Prostate gland (tissue), 2 donors: Measurements from ENCODE around the gene TOMM40. TPM values are rescaled to one million over a fixed set of nuclear protein-coding genes. Genes with fewer than 3 reads are reported as not detected.
A peak's percentile ranks its signal among the peaks of the same experiment; 100 is the strongest.

Source experiments
- DNase-seq: peaks from one replicate; pipeline ENCODE4 v3.0.0-alpha.2; 2019; ENCODE audit warnings: low spot score
- H3K27ac ChIP-seq, 2 donors: fragments of 200-600 bp; sonication (generic); 2 replicates each; pipeline ENCODE4 v1.5.1; 2017 to 2019
- H3K27me3 ChIP-seq: fragments of 200-600 bp; sonication (generic); replicated peaks from 2 replicates; pipeline ENCODE4 v1.5.1; 2019; ENCODE audit not compliant: insufficient read depth
- H3K36me3 ChIP-seq, 2 donors: fragments of 200-600 bp; sonication (generic); 1 replicate in 1 of 2; 2 replicates in 1 of 2; pipeline versions ENCODE4 v1.5.1 to v1.8.1; 2017 to 2019
- H3K4me1 ChIP-seq: fragments of 200-600 bp; sonication (generic); replicated peaks from 2 replicates; pipeline ENCODE4 v1.5.1; 2019
- H3K4me3 ChIP-seq, 2 donors: fragments of 200-600 bp; sonication (generic); 2 replicates each; pipeline ENCODE4 v1.5.1; 2017 to 2019
- H3K9me3 ChIP-seq: fragments of 200-600 bp; sonication (generic); 2 replicates; pipeline ENCODE4 v1.5.1; 2017
- CTCF ChIP-seq, 4 experiments: fragments of 200-600 bp in 2 of 4; fragments of 450-650 bp in 2 of 4; sonication (generic) in 2 of 4; IDR thresholded peaks; 1 replicate in 3 of 4; 2 replicates in 1 of 4; pipeline ENCODE4 v1.5.1; 2016 to 2019; ENCODE audit warnings: antibody characterized with exemption in 4 of 4, mild to moderate bottlenecking in 2 of 4, moderate library complexity in 2 of 4
- POLR2A ChIP-seq: fragments of 450-650 bp; IDR thresholded peaks from one replicate; pipeline ENCODE4 v1.6.1; 2016; ENCODE audit warnings: antibody characterized with exemption, mild to moderate bottlenecking
- POLR2AphosphoS5 ChIP-seq: sonication (generic); formaldehyde crosslinking; IDR thresholded peaks from one replicate; pipeline ENCODE4 v1.6.1; 2017; ENCODE audit warnings: antibody characterized with exemption
- WGBS: methylation state at CpG from one replicate; pipeline ENCODE4 v1.1.5; 2018; 5-methylcytosine and 5-hydroxymethylcytosine counted together
- intact Hi-C: fragments of 100-400 bp; cut with DNase I; formaldehyde crosslinking; loops from one replicate; pipeline ENCODE4 v1.14.2; 2022
- total RNA-seq, 2 donors: library from RNA; depleted of rRNA; stranded (reverse); fragments of >200 nt; gene quantifications; one replicate each; pipeline ENCODE4 v1.1.0, GENCODE V29; 2016

The TOMM40 gene
- total RNA-seq = 10 to 100 TPM; 44.9 to 81.3 TPM

- TF ChIP-seq CTCF (IDR thresholded peaks at IDR 0.05) (peak in 1 of 4 experiments; percentile 12), POLR2A (no peak), POLR2AphosphoS5 (peak; percentile 42)
- no peaks in the 10 kb centered on the region for H3K27me3 ChIP-seq
- peaks cover 16% of the 10 kb centered on the region for H3K4me1 ChIP-seq
- H3K9me3 ChIP-seq = no peaks in the 10 kb centered on the region
- no peak for DNase-seq
- intact Hi-C loops = loop anchor here (2.0 kb wide), 1 partner anchor 44 kb away; the partner anchor contains the start of gene NECTIN2
- H3K36me3 ChIP-seq = peaks cover 7 to 11% of the 10 kb centered on the region in 2 donors
- peak within 1 kb of the TSS; percentile 88 to 94 for H3K4me3 ChIP-seq
- WGBS = under 1% methylated on average over 57 of the region's 81 CpGs
- peak within 1 kb of the TSS; percentile 93 for H3K27ac ChIP-seq
These were observed at the start of gene TOMM40 for GRCh38 chr19:44891016-44891882. TOMM40 (plus strand) TSS chr19:44891254; CDS start chr19:44891416, 162 bp downstream.

- H3K36me3 ChIP-seq = no peaks in the 10 kb centered on the region
- no peaks in the 10 kb centered on the region for H3K9me3 ChIP-seq
- intact Hi-C loops = loop anchor here (2.0 to 5.0 kb wide), 2 partner anchors 36 to 107 kb away; partner anchors contain the start of gene BCAM
- H3K27me3 ChIP-seq = no peaks in the 10 kb centered on the region
- WGBS = 5% methylated on average over 12 of the region's 12 CpGs
- H3K27ac ChIP-seq = peak overlapping the region; percentile 99 to 100
- H3K4me1 ChIP-seq = peaks cover 11% of the 10 kb centered on the region
- TF ChIP-seq POLR2A = no peak
- no peak for TF ChIP-seq POLR2AphosphoS5
- no peak for TF ChIP-seq CTCF (IDR thresholded peaks at IDR 0.05)
- peak; percentile 46 for DNase-seq
- H3K4me3 ChIP-seq = peak overlapping the region; percentile 99 to 100
These were observed 45.8 kb upstream of the TOMM40 start for GRCh38 chr19:44845286-44845611.

- under 1% methylated on average over 57 of the region's 67 CpGs for WGBS
- intact Hi-C loops = loop anchor here (2.0 to 5.0 kb wide), 3 partner anchors 37 to 106 kb away; partner anchors contain the start of genes BCAM and TOMM40
These were observed 45.2 kb upstream of the TOMM40 start, which contains the start of gene NECTIN2 for GRCh38 chr19:44845612-44846454. NECTIN2 (plus strand) TSS chr19:44846297; CDS start chr19:44846526, 229 bp downstream.

More at GRCh38 chr19:44845612-44846454, 45.2 kb upstream of the TOMM40 start, which contains the start of gene NECTIN2:
- peak within 1 kb of the TSS; percentile 99 to 100 for H3K27ac ChIP-seq
- peaks cover 11% of the 10 kb centered on the region for H3K4me1 ChIP-seq
- peak; percentile 100 for DNase-seq
- H3K36me3 ChIP-seq = no peaks in the 10 kb centered on the region
- no peaks in the 10 kb centered on the region for H3K27me3 ChIP-seq
- H3K4me3 ChIP-seq = peak within 1 kb of the TSS; percentile 99 to 100
- TF ChIP-seq POLR2A (peak; percentile 97), POLR2AphosphoS5 (peak; percentile 77), CTCF (IDR thresholded peaks at IDR 0.05) (peak; percentile 39 to 91 (median 74))
- no peaks in the 10 kb centered on the region for H3K9me3 ChIP-seq
